Epidermal melanocyte (primary cell): ENCODE measurements around the gene MAD1L1.

ENCODE experiments used
- DNase-seq: peaks from one replicate; pipeline ENCODE4 v3.0.0; 2011; ENCODE audit warnings: low spot score; ENCODE audit not compliant: insufficient read length

MAD1L1 gene

DNA sequence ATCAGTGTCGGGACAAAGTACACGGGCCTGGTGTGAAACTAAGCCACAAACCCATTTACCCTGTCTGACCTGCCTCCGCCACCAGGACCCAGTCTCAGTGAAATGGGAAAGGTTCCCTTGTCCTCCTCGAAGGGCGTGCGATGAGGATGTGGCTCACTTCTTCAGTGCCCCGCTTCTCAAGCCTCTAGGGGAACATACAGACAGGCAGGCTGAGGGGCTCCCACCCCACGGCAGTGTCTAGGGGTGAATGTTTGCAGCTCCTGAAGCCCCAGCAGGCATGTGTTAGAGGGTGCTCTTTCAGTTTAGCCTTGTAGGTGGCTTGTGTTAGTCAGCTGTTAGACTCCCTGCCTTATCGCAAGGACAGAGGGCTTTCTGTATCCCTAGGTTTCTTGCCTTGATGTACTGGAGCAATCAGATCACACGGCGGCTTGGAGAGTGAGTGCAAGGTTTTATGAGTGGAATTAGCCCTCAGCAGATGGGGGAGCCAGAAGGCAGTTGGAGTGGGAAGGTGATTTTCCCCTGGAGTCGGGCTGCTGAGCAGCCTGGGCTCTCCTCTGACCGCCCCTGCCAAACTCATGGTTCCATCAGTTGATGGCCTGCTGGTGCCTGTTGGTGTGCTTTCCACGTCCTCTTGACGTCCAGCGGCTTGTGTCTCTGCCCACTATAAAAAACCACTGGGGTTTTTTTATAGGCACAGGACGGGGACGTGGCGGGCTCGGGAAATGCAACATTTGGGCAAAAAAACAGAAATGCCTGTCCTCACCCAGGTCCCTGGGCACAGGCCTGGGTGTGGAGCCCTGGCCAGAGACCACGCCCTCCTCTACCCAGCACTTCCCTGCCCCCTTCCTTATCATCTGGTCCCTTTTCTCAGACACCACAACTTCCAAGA, 10.0 kb upstream of the MAD1L1 start:
- DNase-seq: no peak

DNA sequence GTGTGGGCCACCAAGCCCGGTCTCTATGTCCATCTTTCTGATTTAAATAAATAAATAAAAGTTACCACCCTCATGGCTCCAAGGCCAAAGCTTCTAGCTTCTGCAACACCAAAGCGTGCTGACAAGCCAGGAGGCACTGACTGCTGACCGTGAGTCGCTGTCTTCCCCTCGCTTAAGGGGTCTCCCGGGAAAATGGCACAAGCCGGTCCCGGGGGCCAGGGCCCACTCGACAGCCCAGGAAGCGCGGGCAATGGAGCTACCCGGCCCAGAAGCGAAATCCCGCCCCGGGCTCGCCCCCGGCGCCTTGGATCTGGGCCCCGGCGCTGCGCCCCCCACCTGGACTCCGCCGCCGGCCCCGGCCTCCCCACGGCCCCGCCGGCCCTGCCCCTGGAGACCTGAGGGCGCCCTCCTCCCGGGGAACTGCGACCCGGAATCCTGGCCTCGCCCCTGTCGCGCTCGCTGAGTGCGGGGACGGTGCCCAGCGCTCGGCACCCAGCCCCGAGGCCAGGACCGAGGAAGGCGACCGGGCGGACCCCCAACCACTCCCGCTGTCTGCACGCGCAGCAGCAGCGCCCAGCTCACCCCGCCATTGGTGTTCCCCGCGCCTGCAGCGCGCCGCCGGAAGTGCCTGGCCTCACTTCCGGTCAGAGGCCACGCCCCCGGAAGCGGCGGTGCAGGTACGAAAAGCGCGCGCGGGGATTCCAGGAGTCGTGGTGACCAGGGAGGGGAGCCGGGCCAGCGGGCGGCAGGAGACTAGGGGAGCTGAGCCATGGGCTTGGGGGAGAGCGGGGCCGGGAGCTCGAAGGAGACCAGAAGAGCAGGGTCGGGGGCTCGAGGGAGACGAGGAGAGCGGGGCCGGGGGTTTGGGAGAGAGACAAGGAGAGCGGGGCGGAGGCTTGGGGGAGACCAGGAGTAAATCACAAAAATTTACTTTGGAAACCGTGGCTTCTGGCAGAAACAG, 9.1 kb upstream of the MAD1L1 start, which contains the start of the genes MRM2 and NUDT1:
TSS of gene MRM2 (minus strand) at position 626 of the 961 bp plus-strand sequence. CDS start at position 590, 36 bp downstream.
TSS of gene NUDT1 (plus strand) at position 647 of the 961 bp plus-strand sequence. CDS start 2,349 bp downstream, outside the sequence.
- DNase-seq: peak; percentile 84

DNA sequence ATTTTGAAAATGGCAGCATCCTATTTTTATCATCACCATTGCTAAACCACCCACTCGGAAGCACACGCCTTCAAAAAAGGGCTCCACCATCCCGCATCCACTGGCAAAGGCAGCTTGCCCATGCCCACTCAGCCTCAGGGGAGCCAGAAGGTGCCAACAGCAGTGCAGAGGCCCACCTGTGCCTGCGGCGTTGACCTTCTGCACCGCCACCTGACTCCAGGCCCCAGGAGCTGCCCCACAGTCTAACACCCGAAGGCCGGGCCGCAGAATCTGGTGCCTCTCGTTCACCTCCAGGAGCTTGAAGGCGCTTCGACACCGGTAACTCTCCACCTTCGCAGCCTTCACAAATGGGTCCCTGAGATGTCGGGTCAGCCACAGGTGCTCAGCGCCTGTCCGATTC, 6.5 kb upstream of the MAD1L1 start:
- DNase-seq: no peak

DNA sequence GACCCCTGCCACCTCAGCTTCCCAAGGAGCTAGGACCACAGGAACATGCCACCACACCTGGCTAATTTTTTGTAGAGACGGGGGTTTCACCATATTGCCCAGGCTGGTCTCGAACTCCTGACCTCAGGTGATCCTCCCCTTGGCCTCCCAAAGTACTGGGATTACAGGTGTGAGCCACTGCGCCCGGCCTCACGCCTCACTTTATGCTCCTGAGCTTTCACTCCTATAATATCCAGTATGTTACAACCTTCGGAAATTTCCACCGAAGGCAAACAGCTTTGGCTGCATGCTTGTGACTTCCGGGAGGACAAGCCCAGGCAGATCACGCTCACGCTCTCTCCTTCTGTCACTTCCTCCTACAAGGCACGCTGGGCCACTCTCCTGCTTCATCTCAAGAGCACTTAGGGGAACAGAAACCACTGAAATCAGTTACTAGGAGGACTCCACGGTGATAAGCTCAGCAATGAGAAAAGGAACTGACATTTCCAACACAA, 4.4 kb upstream of the MAD1L1 start:
- no peak for DNase-seq

GRCh38 chr7:2233926-2234325, 1.2 kb upstream of the MAD1L1 start:
- DNase-seq: no peak

DNA sequence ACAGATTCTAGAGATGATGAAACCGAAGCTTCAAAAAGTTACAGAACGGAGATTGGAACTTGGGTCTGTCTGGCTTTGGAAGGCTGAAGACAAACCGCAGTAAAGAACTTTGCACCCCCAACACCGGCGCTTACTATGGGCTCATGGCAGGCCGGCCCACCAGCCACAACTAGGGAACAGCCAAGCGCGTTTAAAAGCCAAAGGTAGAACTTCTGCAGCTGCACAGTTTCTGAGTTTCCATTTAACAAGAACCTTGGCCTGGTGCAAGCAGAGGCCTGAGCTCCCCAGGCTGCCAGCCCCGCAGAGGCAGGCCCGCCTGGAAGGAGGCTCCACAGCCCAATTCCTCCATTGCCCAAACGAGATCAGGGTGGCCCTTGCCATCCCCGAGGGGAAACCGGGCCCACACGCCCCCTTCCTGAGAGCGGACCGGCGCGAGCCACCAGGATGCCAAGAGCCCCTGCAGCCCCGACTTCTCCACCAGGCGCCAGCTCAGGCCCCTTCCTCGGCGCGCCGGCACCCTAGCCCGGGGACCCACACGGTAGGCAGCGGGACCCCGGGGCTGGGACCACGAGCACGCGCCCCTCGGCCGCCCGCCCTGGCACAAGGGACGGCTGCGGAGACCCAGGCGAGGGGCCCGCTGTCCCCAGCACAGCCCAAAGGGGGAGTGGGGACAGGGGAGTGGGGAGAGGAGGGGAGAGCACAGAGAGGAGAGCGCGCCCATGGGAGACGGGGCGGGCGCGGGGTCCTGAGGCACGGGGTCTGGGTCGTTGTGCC, 566 bp downstream of the MAD1L1 start:
- no peak for DNase-seq

DNA sequence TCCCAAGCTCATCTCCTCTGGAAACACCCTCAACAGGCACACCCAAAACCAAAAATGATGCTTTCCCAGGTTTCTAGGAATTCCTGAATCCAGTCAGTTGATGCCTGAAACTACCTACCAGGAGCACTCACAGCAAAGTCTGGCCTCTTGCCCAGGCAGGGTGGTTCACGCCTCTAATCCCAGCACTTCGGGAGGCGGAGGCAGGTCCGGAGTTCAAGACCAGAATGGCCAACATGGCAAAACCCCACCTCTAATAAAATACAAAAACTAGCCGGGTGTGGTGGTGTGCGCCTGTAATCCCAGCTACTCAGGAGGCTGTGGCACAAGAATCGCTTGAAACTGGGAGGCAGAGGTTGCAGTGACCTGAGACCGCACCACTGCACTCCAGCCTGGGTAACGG, 1.9 kb downstream of the MAD1L1 start:
- no peak for DNase-seq

DNA sequence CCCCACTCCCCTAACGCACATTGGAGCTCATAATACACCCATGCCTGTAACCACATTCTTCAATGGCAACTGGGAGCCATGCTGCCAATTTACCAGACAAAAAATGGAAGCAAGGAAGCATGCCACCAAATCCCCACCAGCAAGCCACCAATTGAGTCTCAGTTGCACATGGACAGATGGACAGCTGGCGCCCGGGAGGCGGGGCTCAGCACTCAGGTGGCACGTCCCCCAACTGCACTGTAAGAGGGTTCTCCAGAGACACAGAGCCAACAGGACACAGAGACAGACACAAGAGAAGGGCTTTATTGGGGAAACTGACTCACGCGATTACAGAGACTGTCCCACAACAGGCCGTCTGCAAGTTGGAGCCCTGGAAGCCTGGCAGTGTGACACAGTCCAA, 2.5 kb downstream of the MAD1L1 start:
- no peak for DNase-seq

GRCh38 chr7:2229467-2229866, 3.3 kb downstream of the MAD1L1 start:
- DNase-seq: no peak

- no peak for DNase-seq
Measured at GRCh38 chr7:2228921-2229320, 3.8 kb downstream of the MAD1L1 start.

DNA sequence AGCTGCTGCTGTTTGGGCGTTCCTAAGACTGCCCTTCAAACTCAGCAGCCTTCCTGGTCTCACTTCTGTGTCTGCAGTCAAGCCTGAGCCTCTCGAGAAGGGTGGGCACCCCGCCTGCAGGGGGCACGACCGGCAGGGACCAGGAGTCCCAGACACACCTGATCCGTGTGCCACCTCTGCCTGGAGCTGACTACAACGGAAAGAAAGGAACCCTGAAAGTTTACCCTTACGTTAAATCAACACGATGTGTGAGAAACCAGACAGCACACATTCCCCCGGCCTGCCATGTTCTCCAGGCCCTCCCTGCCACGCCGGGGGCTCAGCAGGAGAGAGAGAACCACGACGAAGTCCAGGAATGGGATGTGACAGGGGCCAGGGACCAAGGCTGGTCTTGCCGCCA, 5.0 kb downstream of the MAD1L1 start:
- no peak for DNase-seq

DNA sequence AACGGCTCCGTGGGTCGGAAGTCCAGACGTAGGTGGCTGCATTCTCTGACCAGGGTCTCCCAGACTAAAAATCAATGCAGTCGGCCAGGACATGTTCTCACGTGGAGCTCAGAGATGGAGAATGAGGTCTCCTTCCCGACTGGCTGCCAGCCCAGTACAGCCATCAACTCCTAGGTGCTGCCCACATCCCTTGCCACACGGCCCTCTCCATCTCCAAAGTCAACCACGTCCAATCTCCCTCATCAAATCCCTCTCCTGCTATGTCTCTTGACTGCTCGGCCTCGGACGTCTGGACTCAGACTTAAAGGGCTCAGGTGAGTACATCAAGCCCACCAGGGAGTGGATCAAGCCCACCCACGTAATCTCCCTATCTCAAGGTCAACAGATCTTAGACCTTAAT, 6.9 kb downstream of the MAD1L1 start:
- DNase-seq: no peak

- DNase-seq: no peak
Measured at GRCh38 chr7:2225336-2225735, 7.4 kb downstream of the MAD1L1 start.

- no peak for DNase-seq
Measured at GRCh38 chr7:2224934-2225333, 7.8 kb downstream of the MAD1L1 start.

- no peak for DNase-seq
Measured at GRCh38 chr7:2224491-2224928, 8.2 kb downstream of the MAD1L1 start.

- DNase-seq: no peak
Measured at GRCh38 chr7:2223321-2223720, 9.4 kb downstream of the MAD1L1 start.

- DNase-seq: no peak
Measured at GRCh38 chr7:2222516-2222915, 10.2 kb downstream of the MAD1L1 start.

- no peak for DNase-seq
Measured at GRCh38 chr7:2220954-2221353, 11.8 kb downstream of the MAD1L1 start.

- no peak for DNase-seq
Measured at GRCh38 chr7:2220506-2220905, 12.2 kb downstream of the MAD1L1 start.

DNA sequence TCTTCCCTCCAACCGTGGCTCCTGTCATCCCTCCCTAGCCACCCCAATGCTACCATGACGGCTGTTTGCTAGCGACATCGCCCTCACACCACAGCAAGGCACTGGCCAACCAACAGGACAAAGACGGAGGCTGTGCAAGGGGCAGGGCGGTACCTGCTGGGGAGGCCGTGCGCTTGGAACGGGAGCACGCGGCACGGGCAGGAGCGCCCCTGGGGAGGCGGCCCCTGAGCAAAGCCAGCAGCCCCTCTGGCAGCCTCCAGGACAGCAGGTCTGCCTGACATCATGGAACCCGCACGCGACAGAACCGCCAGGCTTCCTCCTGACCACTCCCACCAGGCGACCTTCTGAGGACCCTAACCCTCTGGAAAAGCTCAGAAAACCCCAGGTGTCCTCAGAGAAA, 12.7 kb downstream of the MAD1L1 start:
- DNase-seq: no peak

DNA sequence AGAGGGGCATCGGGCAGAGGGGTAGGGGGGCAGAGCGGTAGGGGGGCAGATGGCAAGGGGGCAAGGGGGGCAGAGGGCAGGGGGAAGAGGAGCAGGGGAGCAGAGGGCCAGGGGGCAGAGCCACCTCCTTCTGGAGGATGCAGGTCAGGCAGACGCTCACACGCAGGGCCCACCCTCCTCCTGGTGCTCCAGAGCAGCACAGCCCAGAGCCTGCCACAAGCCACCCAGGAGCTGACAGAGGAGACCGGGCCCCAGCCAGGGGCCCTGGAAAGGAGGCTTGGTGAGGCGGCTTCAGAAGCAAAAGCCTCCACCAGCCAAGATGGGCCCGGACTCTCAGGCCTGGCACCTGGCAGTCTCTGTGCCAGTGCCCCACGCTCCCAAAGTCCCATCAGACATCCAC, 13.1 kb downstream of the MAD1L1 start:
- DNase-seq: no peak
